SW 1271 (cell line): ENCODE data around the gene ZSCAN5A.
"Not testable (repeated sequence)": the region's sequence is repeated elsewhere in the genome, so short reads cannot be mapped to it uniquely, and the experiment has no call there.

ENCODE experiments used
- DNase-seq, 2 experiments: peaks; one replicate each; lab custom pipeline; 2025; lab: John Stamatoyannopoulos, UW

The ZSCAN5A gene

GRCh38 chr19:56207581-56207980 is 107.1 kb downstream of the ZSCAN5A start:
- DNase-seq = not testable (repeated sequence)

DNA sequence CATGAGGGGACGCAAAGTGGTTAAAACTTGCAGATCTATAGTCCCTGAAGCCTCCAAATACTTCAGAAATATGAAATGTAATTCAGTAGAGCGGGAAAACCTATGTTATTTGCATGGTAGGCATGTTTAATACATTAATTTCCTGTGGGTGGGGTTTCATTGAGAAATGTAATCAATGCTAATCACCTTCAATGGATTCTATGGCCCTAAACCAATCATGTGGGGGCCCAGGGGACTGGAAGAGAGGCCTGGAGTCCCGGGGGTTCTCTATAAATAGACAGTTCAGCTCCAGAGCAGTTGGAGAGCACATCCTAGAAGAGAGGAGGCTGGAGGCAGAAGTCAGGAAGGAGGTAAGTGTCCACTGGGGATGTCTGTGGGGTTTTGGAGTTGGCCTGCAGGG is 112.7 kb downstream of the ZSCAN5A start, which contains the start of gene ZSCAN5C:
TSS of gene ZSCAN5C (plus strand) at position 301 of the 400 bp plus-strand sequence. CDS start 3,641 bp downstream, outside the sequence.
- DNase-seq = no peak

DNA sequence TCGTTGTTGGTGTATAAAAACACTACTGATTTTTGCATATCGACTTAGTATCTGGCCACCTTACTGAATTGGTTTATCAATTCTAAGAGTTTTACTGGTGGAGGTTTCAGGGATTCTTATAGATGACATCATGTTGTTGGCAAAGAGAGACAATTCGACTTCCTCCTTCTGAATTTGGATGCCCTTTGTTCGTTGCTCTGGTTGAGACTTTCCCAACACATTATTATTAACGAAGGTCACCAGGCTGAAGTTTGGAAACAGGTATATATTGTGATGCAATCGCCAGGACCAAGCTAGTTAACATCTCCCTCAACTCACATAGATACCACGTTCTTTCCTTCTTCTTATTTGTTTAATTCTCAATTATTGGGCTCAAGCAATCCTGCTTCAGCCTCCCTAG is 115.0 kb downstream of the ZSCAN5A start:
- DNase-seq = no peak

- DNase-seq = not testable (repeated sequence)
Measured at GRCh38 chr19:56197646-56198045, 117.0 kb downstream of the ZSCAN5A start, which contains the start of gene ZSCAN5B. Gene ZSCAN5B (minus strand): TSS chr19:56197783. CDS start chr19:56193052, 4,731 bp downstream.

GRCh38 chr19:56193981-56194640 is 120.5 kb downstream of the ZSCAN5A start:
- no peak for DNase-seq

DNA sequence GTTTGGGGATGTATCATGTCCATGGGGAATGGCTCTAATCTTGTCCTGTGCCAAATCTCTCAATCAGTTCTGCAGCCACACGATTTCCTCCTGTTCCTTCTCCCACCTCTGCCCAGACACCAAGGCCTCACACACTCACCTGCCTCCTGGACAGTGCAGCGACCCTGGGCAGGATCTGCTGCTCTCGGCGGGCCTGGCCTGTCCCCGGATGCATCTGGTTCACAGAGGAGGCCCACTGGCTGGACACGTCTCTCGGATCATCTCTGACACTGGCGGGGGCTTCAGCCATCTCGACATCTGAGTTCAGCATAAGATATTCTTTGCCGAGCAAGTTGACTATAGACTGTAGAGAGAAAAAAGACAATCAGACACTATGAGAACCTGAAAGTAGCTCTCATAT is 122.9 kb downstream of the ZSCAN5A start:
- DNase-seq = no peak

DNA sequence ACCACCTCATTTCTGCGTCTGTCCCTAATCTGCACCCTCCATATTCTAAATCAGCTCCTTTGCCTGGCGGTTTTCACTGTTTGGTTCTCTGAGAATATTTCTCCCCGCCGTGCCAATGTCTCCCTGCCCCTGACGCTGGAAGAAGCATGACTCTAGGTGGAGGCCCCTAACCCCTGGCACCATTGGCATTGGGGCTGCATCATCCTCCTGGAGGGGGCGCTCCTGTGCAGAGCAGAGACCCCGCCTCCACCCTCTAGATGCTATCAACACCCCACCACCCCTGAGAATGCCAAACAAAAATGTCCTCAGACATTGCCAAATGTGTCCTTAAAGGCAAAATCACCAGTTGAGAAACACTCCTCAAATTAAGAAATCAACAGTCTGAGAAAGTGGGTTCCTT is 123.5 kb downstream of the ZSCAN5A start:
- DNase-seq = no peak

GRCh38 chr19:56189785-56190184 is 124.9 kb downstream of the ZSCAN5A start:
- no peak for DNase-seq

GRCh38 chr19:56177564-56178243 is 136.9 kb downstream of the ZSCAN5A start:
- no peak for DNase-seq

- DNase-seq = no peak
Measured at GRCh38 chr19:56176881-56177280, 137.8 kb downstream of the ZSCAN5A start.

GRCh38 chr19:56176310-56176709 is 138.3 kb downstream of the ZSCAN5A start:
- not testable (repeated sequence) for DNase-seq

DNA sequence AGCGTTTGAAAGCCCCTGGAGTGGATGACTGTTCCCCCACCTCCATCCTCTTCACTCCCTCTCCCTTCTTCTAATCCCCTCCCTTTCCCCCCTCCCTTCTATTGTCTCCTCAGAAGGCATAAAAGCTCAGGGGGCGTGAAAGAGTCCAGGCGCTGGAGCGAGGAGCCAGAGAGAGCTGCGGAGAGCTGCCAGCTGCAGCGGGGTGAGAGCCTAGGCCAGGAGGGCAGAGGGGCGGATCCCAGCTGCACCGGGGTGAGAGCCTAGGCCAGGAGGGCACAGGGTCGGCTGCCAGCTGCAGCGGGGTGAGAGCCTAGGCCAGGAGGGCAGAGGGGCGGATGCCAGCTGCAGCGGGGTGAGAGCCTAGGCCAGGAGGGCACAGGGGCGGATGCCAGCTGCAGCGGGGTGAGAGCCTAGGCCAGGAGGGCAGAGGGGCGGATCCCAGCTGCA is 138.8 kb downstream of the ZSCAN5A start, which contains the start of gene GALP:
TSS of gene GALP (plus strand) at position 148 of the 447 bp plus-strand sequence. CDS start 1,101 bp downstream, outside the sequence.
- DNase-seq = not testable (repeated sequence)

- DNase-seq = no peak
Measured at GRCh38 chr19:56174550-56174949, 140.1 kb downstream of the ZSCAN5A start.

GRCh38 chr19:56174086-56174485 is 140.6 kb downstream of the ZSCAN5A start:
- no peak for DNase-seq
